ENCODE results near the gene TRMT11. TPM values are rescaled to one million over a fixed set of nuclear protein-coding genes. Genes with fewer than 3 reads are reported as not detected.

The TRMT11 gene
- total and polyA plus RNA-seq, 2 of the 8 experiments (the other 6 are each of a cell fraction or from before 2014, with no cell fraction given): 19.7 to 32.4 TPM

GRCh38 chr6:125974214-125974866, 12.0 kb upstream of the TRMT11 start:
- Histone ChIP-seq H4K91ac (replicated peaks; ENCODE audit: insufficient read length, low read length) (no peak overlapping the region), H2BK12ac (ENCODE audit: low read depth, low read length) (no peak overlapping the region), H3K23me2 (ENCODE audit: low read depth, low read length) (no peaks in the 10 kb centered on the region), H3K14ac (ENCODE audit: insufficient read length) (no peak overlapping the region), H2BK20ac (ENCODE audit: low read length) (no peak overlapping the region), H3K4me3 (ENCODE audit: extremely low read depth in 1 of 4, insufficient read depth in 2 of 4, low read depth in 3 of 4, low read length in 4 of 4) (no peak overlapping the region), H4K20me1 (replicated peaks in 1 of 2; ENCODE audit: control insufficient read depth in 1 of 2, insufficient read depth in 2 of 2, low read length in 2 of 2) (no peaks in the 10 kb centered on the region), H3K9me3 (ENCODE audit: insufficient read depth in 2 of 2, low read depth in 1 of 2, low read length in 1 of 2) (no peaks in the 10 kb centered on the region), H2BK120ac (replicated peaks; ENCODE audit: low read depth, low read length) (no peak overlapping the region), H4K8ac (ENCODE audit: extremely low read depth, insufficient read depth, low read length) (no peak overlapping the region), H2AK5ac (ENCODE audit: low read depth, low read length) (no peak overlapping the region), H2BK15ac (ENCODE audit: low read length) (no peak overlapping the region), H4K5ac (ENCODE audit: insufficient read length, low read depth, low read length) (no peak overlapping the region), H3K23ac (ENCODE audit: insufficient read length) (no peak overlapping the region), H3K79me1 (ENCODE audit: low read depth, low read length) (no peaks in the 10 kb centered on the region), H3K27ac (ENCODE audit: low read depth, low read length) (no peak overlapping the region), H3K4me2 (ENCODE audit: insufficient read depth in 1 of 2, low read depth in 2 of 2, low read length in 2 of 2) (no peak overlapping the region), H2BK5ac (ENCODE audit: low read depth, low read length) (no peak overlapping the region), H3K4ac (replicated peaks; ENCODE audit: insufficient read length, low read depth, low read length) (no peak overlapping the region), H3K9ac (replicated peaks in 1 of 4; ENCODE audit: extremely low read depth in 1 of 4, low read depth in 3 of 4, low read length in 3 of 4) (no peak overlapping the region), H3K4me1 (replicated peaks in 1 of 4; ENCODE audit: control insufficient read depth in 3 of 4, insufficient read depth in 4 of 4, low read length in 3 of 4) (no peaks in the 10 kb centered on the region), H3K18ac (ENCODE audit: extremely low read depth, low read length) (no peak overlapping the region), H2AFZ (ENCODE audit: low read length) (no peak overlapping the region), H3K79me2 (ENCODE audit: control insufficient read depth in 1 of 2, insufficient read depth in 2 of 2, low read length in 2 of 2) (no peaks in the 10 kb centered on the region), H3K27me3 (replicated peaks in 1 of 4; ENCODE audit: control insufficient read depth in 3 of 4, extremely low read depth in 1 of 4, insufficient read depth in 3 of 4, low read length in 3 of 4) (no peaks in the 10 kb centered on the region), H3K56ac (replicated peaks; ENCODE audit: insufficient read length, low read depth, low read length) (no peak overlapping the region), H3K36me3 (ENCODE audit: control insufficient read depth in 2 of 4, insufficient read depth in 4 of 4, low read length in 3 of 4) (no peaks in the 10 kb centered on the region; a peak in 1 of 8 replicates)
- FAIRE-seq (no peak), DNase-seq (ENCODE audit: low read depth in 1 of 2, low spot score in 2 of 2) (no peak)
- ChIA-PET POLR2A (ENCODE audit: partially characterized antibody) (interaction anchor here (2.5 kb wide), 1 partner anchor 12 kb away, joined by 18 read pairs; the partner anchor contains the start of gene TRMT11), CTCF (ENCODE audit: partially characterized antibody) (interaction anchor here (0.6 to 3.6 kb wide), 31 partner anchors 9 to 672 kb away, joined by 3 to 27 read pairs (median 5); partner anchors contain the start of genes HDDC2, HINT3 and TRMT11)
- WGBS, 2 experiments (ENCODE audit: extremely low coverage in 1 of 2, insufficient coverage in 1 of 2, insufficient read length in 1 of 2, insufficient replicate concordance in 2 of 2, low coverage in 1 of 2, low lambda C conversion rate in 2 of 2, missing lambda C conversion rate in 1 of 2): 72% methylated on average over 5 of the region's 5 CpGs; no CpG with 5 or more reads in 1 of the 2 experiments
- TF ChIP-seq, protein P1, sequence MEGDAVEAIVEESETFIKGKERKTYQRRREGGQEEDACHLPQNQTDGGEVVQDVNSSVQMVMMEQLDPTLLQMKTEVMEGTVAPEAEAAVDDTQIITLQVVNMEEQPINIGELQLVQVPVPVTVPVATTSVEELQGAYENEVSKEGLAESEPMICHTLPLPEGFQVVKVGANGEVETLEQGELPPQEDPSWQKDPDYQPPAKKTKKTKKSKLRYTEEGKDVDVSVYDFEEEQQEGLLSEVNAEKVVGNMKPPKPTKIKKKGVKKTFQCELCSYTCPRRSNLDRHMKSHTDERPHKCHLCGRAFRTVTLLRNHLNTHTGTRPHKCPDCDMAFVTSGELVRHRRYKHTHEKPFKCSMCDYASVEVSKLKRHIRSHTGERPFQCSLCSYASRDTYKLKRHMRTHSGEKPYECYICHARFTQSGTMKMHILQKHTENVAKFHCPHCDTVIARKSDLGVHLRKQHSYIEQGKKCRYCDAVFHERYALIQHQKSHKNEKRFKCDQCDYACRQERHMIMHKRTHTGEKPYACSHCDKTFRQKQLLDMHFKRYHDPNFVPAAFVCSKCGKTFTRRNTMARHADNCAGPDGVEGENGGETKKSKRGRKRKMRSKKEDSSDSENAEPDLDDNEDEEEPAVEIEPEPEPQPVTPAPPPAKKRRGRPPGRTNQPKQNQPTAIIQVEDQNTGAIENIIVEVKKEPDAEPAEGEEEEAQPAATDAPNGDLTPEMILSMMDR (IDR thresholded peaks at IDR 0.05; ENCODE audit: control extremely low read depth in 1 of 3, insufficient read depth in 1 of 3, low read depth in 1 of 3, low read length in 3 of 3): peak in 1 of 3 experiments; percentile 22; a peak in 1 of 4 replicates
- TF ChIP-seq RAD21 (IDR thresholded peaks at IDR 0.05 in 1 of 2, conservative IDR thresholded peaks at IDR 0.05 in 1 of 2; ENCODE audit: low read depth in 2 of 2, low read length in 2 of 2): peak; percentile 26 to 38
- TF ChIP-seq SP4 (IDR thresholded peaks at IDR 0.05; ENCODE audit: low read length): no peak
